GM12878 (cell line): ENCODE results near the gene PSMB5. TPM values are rescaled to one million over a fixed set of nuclear protein-coding genes. Genes with fewer than 3 reads are reported as not detected.
A peak's percentile ranks its signal among the peaks of the same experiment; 100 is the strongest.

Experiments used
- ATAC-seq: fragments of 200-7000 bp; cut with Tn5 transposase; 3 replicates; pipeline ENCODE4 v1.9.1; 2020; ENCODE audit warnings: mild to moderate bottlenecking, moderate library complexity
- BruUV-seq: library from RNA; stranded (reverse); fragments of 400-500 nt; replicated peaks from 2 replicates; lab custom pipeline; 2021; lab: Mats Ljungman, UMichigan
- CTCF ChIA-PET: fragments of 300-600 bp; sonication (Branson Sonifier 250); formaldehyde crosslinking; extraction: SDS; loops from one replicate; lab custom pipeline; 2021; ENCODE audit warnings: inconsistent platforms; lab: Yijun Ruan, JAX
- POLR2A ChIA-PET: fragments of 350-600 bp; formaldehyde crosslinking; extraction: SDS; loops from one replicate; lab custom pipeline; 2021; ENCODE audit warnings: inconsistent platforms; lab: Charles Lee
- RAD21 ChIA-PET: fragments of 300-600 bp; sonication (Branson Sonifier 250); formaldehyde crosslinking; loops from one replicate; lab custom pipeline; 2023; ENCODE audit warnings: antibody characterized with exemption; ENCODE audit not compliant: unreplicated experiment; lab: Charles Lee
- SMC1A ChIA-PET: fragments of 300-600 bp; sonication (Branson Sonifier 250); formaldehyde crosslinking; loops from one replicate; lab custom pipeline; 2023; ENCODE audit not compliant: unreplicated experiment, uncharacterized antibody; lab: Charles Lee
- DNase-seq: peaks from one replicate; pipeline ENCODE4 v3.0.0-alpha.2; 2011; ENCODE audit warnings: low read depth, low spot score
- FAIRE-seq: peaks from 3 replicates; lab custom pipeline; 2011; peaks lifted over from hg19 to GRCh38; lab: Jason Lieb, UNC
- H2AFZ ChIP-seq: 2 replicates; pipeline ENCODE4 v1.6.0; 2011; ENCODE audit warnings: low read depth, low read length, control low read depth; ENCODE audit not compliant: control insufficient read depth
- H3K27ac ChIP-seq: 2 replicates; pipeline ENCODE4 v1.5.1; 2011; ENCODE audit warnings: control low read depth; ENCODE audit not compliant: control insufficient read depth, insufficient read depth
- H3K27me3 ChIP-seq, 2 experiments: replicated peaks in 1 of 2; 2 replicates each; pipeline versions ENCODE4 v1.6.0 to v1.6.1; 2011; ENCODE audit warnings: low read length in 1 of 2; ENCODE audit not compliant: control insufficient read depth in 2 of 2, insufficient read depth in 2 of 2
- H3K36me3 ChIP-seq, 2 experiments: 2 replicates each; pipeline ENCODE4 v1.5.1; 2011; ENCODE audit warnings: low read length in 1 of 2; ENCODE audit not compliant: control insufficient read depth in 2 of 2, insufficient read depth in 2 of 2
- H3K4me1 ChIP-seq: 2 replicates; pipeline ENCODE4 v1.6.1; 2011; ENCODE audit warnings: mild to moderate bottlenecking, low read length, moderate library complexity, mixed read lengths; ENCODE audit not compliant: control insufficient read depth, insufficient read depth
- H3K4me2 ChIP-seq: 2 replicates; pipeline ENCODE4 v1.6.0; 2011; ENCODE audit warnings: control low read depth; ENCODE audit not compliant: control insufficient read depth, insufficient read depth
- H3K4me3 ChIP-seq: fragments of 200-600 bp; sonication (generic); 2 replicates; pipeline ENCODE4 v1.5.1; 2016
- H3K79me2 ChIP-seq: 2 replicates; pipeline ENCODE4 v1.6.0; 2011; ENCODE audit warnings: low read length; ENCODE audit not compliant: control insufficient read depth, insufficient read depth
- H3K9ac ChIP-seq: 2 replicates; pipeline ENCODE4 v1.8.0; 2011; ENCODE audit warnings: low read length, control low read depth, mixed read lengths; ENCODE audit not compliant: control insufficient read depth, insufficient read depth
- H3K9me3 ChIP-seq: replicated peaks from 3 replicates; pipeline ENCODE4 v1.5.1; 2011; ENCODE audit warnings: mild to moderate bottlenecking, low read length; ENCODE audit not compliant: control insufficient read depth, insufficient read depth
- H4K20me1 ChIP-seq: 2 replicates; pipeline ENCODE4 v1.6.0; 2011; ENCODE audit not compliant: control insufficient read depth, insufficient read depth
- BCL3 ChIP-seq: IDR thresholded peaks from 2 replicates; pipeline ENCODE4 v1.6.1; 2011; ENCODE audit warnings: borderline replicate concordance, low read depth, mild to moderate bottlenecking, moderate library complexity, low read length; ENCODE audit not compliant: insufficient read depth, poor library complexity, severe bottlenecking
- CBX5 ChIP-seq: sonication (generic); IDR thresholded peaks from 2 replicates; pipeline ENCODE4 v1.6.1; 2016; ENCODE audit warnings: low read depth, moderate library complexity, mild to moderate bottlenecking, inconsistent platforms
- CEBPB ChIP-seq, 2 experiments: fragments of 150-350 bp in 1 of 2; IDR thresholded peaks; 2 replicates each; pipeline ENCODE4 v1.6.1; 2012 to 2014; ENCODE audit warnings: low read depth in 2 of 2, low read length in 2 of 2, borderline replicate concordance in 1 of 2, inconsistent platforms in 1 of 2
- HDGF ChIP-seq: fragments of 450-650 bp; IDR thresholded peaks from 2 replicates; pipeline ENCODE4 v1.6.1; 2016; ENCODE audit warnings: antibody characterized with exemption
- IKZF1 ChIP-seq: fragments of 450-650 bp; conservative IDR thresholded peaks from 2 replicates; pipeline ENCODE4 v1.6.1; 2017; ENCODE audit warnings: antibody characterized with exemption, mild to moderate bottlenecking
- MTA2 ChIP-seq: fragments of 450-650 bp; IDR thresholded peaks from 2 replicates; pipeline ENCODE4 v1.6.1; 2016; ENCODE audit warnings: low read depth, mild to moderate bottlenecking, moderate library complexity
- SMARCA5 ChIP-seq: fragments of 450-650 bp; IDR thresholded peaks from 2 replicates; pipeline ENCODE4 v1.6.1; 2017; ENCODE audit warnings: mild to moderate bottlenecking
- SP1 ChIP-seq: IDR thresholded peaks from one replicate; pipeline ENCODE4 v1.6.1; 2011; ENCODE audit warnings: low read depth, low read length
- SUZ12 ChIP-seq: fragments of 200-600 bp; sonication (generic); IDR thresholded peaks from one replicate; pipeline ENCODE4 v1.6.1; 2018; ENCODE audit warnings: antibody characterized with exemption, mild to moderate bottlenecking; ENCODE audit not compliant: unreplicated experiment
- YY1 ChIP-seq: IDR thresholded peaks from 2 replicates; pipeline ENCODE4 v1.6.1; 2011; ENCODE audit warnings: low read depth, mild to moderate bottlenecking, low read length
- ZNF217 ChIP-seq: fragments of 450-650 bp; IDR thresholded peaks from 2 replicates; pipeline ENCODE4 v1.6.1; 2017; ENCODE audit warnings: antibody characterized with exemption, mild to moderate bottlenecking
- ZNF687 ChIP-seq: fragments of 450-650 bp; IDR thresholded peaks from 2 replicates; pipeline ENCODE4 v1.6.1; 2017; ENCODE audit warnings: mild to moderate bottlenecking, moderate library complexity
- ZSCAN29 ChIP-seq: fragments of 450-650 bp; IDR thresholded peaks from 2 replicates; pipeline ENCODE4 v1.6.1; 2017; ENCODE audit warnings: mild to moderate bottlenecking, moderate library complexity
- WGBS: methylation state at CpG from one replicate; pipeline ENCODE4 v1.1.6; 2016; ENCODE audit warnings: low lambda C conversion rate; ENCODE audit not compliant: insufficient replicate concordance, insufficient coverage; ENCODE audit errors: missing lambda C conversion rate; 5-methylcytosine and 5-hydroxymethylcytosine counted together
- in situ Hi-C: fragments of 300-500 bp; cut with MboI; formaldehyde crosslinking; loops from 9 replicates; pipeline ENCODE4 v1.14.3; 2018; ENCODE audit warnings: mixed read lengths
- intact Hi-C: fragments of 100-400 bp; cut with micrococcal nuclease; formaldehyde crosslinking; loops from one replicate; pipeline ENCODE4 v1.14.2; 2022; ENCODE audit not compliant: unreplicated experiment
- polyA plus RNA-seq, 11 experiments: library from polyadenylated mRNA; depleted of rRNA in 4 of 11; unstranded in 6 of 11; stranded (reverse) in 5 of 11; fragments of >200 nt; fragmentation: Nextera tagmentation in 4 of 11; fragmentation: Illumina TruSeq in 1 of 11; extraction: Ambion mirVana in 4 of 11; extraction: Trizol in 1 of 11; gene quantifications; 1 replicate in 1 of 11; 2 replicates in 10 of 11; pipeline versions ENCODE4 v1.2.1 to v1.2.3, GENCODE V29; 2011 to 2016; ENCODE audit warnings: inconsistent platforms in 2 of 11, missing spikeins in 2 of 11, low read depth in 1 of 11
- total RNA-seq, 4 experiments: library from RNA; depleted of rRNA in 3 of 4; stranded (reverse); fragments of >200 nt in 3 of 4; fragmentation: Illumina TruSeq in 1 of 4; extraction: Trizol in 1 of 4; gene quantifications; 2 replicates each; pipeline versions ENCODE4 v1.2.1 to v1.2.3, GENCODE V29; 2013 to 2021
- TF ChIP-seq, protein P1 (sequence below): IDR thresholded peaks from 2 replicates; pipeline ENCODE4 v1.6.1; 2012; ENCODE audit warnings: mild to moderate bottlenecking, low read depth, low read length

PSMB5 gene
- total and polyA plus RNA-seq, 10 of the 15 experiments (the other 5 are each of a cell fraction or from before 2014, with no cell fraction given): 84.5 to 802 (median 144) TPM

GRCh38 chr14:23035303-23036144 is 824 bp upstream of the PSMB5 start:
- POLR2A ChIA-PET: interaction anchor here (1.0 kb wide), 1 partner anchor 28 kb away, joined by 4 read pairs; no protein-coding TSS in a partner anchor
- no peaks in the 10 kb centered on the region for H4K20me1 ChIP-seq
- H3K4me2 ChIP-seq: peak overlapping the region; percentile 47
- peak overlapping the region; percentile 92 for H3K27ac ChIP-seq
- peak overlapping the region; percentile 99 for H2AFZ ChIP-seq
- no peaks in the 10 kb centered on the region for H3K9me3 ChIP-seq
- intact Hi-C loops (no loop called here), in situ Hi-C loops (no loop called here)
- H3K27me3 ChIP-seq: no peaks in the 10 kb centered on the region
- peaks cover 17% of the 10 kb centered on the region for H3K79me2 ChIP-seq
- no peak overlapping the region; the same call in 1 of the 2 replicates for H3K9ac ChIP-seq
- CTCF ChIA-PET: no interaction called here
- peaks cover 0 to 10% of the 10 kb centered on the region in 2 experiments for H3K36me3 ChIP-seq
- BruUV-seq: no TSS peak
- H3K4me3 ChIP-seq: 0 out of 2 replicates have a peak overlapping the region, but pooled peaks have one; percentile 34
- RAD21 ChIA-PET: no interaction called here
- WGBS: 65% methylated on average over 14 of the region's 14 CpGs
- FAIRE-seq: no peak
- SMC1A ChIA-PET: interaction anchor here (1.8 kb wide), 1 partner anchor 27 kb away, joined by 6 read pairs; no protein-coding TSS in a partner anchor
- DNase-seq: no peak
- H3K4me1 ChIP-seq: peaks cover 6% of the 10 kb centered on the region
- no peak for ATAC-seq
- TF ChIP-seq ZNF217 (no peak), MTA2 (peak; percentile 36; the same call in 1 of the 2 replicates), ZNF687 (0 out of 2 replicates have a peak, but pooled peaks have one; percentile 26), YY1 (no peak), IKZF1 (no peak), CEBPB (IDR thresholded peaks at IDR 0.05; ENCODE audit: borderline replicate concordance in 1 of 2, low read depth in 2 of 2, low read length in 2 of 2) (no peak), CBX5 (no peak), BCL3 (no peak), SUZ12 (no peak), ZSCAN29 (no peak), HDGF (0 out of 2 replicates have a peak, but pooled peaks have one; percentile 3), SP1 (no peak), SMARCA5 (0 out of 2 replicates have a peak, but pooled peaks have one; percentile 18)
- TF ChIP-seq, protein P1, sequence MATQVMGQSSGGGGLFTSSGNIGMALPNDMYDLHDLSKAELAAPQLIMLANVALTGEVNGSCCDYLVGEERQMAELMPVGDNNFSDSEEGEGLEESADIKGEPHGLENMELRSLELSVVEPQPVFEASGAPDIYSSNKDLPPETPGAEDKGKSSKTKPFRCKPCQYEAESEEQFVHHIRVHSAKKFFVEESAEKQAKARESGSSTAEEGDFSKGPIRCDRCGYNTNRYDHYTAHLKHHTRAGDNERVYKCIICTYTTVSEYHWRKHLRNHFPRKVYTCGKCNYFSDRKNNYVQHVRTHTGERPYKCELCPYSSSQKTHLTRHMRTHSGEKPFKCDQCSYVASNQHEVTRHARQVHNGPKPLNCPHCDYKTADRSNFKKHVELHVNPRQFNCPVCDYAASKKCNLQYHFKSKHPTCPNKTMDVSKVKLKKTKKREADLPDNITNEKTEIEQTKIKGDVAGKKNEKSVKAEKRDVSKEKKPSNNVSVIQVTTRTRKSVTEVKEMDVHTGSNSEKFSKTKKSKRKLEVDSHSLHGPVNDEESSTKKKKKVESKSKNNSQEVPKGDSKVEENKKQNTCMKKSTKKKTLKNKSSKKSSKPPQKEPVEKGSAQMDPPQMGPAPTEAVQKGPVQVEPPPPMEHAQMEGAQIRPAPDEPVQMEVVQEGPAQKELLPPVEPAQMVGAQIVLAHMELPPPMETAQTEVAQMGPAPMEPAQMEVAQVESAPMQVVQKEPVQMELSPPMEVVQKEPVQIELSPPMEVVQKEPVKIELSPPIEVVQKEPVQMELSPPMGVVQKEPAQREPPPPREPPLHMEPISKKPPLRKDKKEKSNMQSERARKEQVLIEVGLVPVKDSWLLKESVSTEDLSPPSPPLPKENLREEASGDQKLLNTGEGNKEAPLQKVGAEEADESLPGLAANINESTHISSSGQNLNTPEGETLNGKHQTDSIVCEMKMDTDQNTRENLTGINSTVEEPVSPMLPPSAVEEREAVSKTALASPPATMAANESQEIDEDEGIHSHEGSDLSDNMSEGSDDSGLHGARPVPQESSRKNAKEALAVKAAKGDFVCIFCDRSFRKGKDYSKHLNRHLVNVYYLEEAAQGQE: no peak
